Effector memory CD4-positive, alpha-beta T cell (primary cell): ENCODE data around the gene KLHL3.

ENCODE experiments used
- DNase-seq, 3 donors: peaks; one replicate each; pipeline ENCODE4 v3.0.0-alpha.2; 2020
- H3K27ac ChIP-seq: 2 replicates; pipeline ENCODE4 v1.7.0; 2013; ENCODE audit warnings: mild to moderate bottlenecking, low read length, moderate library complexity; ENCODE audit not compliant: insufficient read depth, poor library complexity, severe bottlenecking
- H3K27me3 ChIP-seq: replicated peaks from 2 replicates; pipeline ENCODE4 v1.7.0; 2013; ENCODE audit warnings: mild to moderate bottlenecking, low read length; ENCODE audit not compliant: insufficient read depth, control insufficient read depth, poor library complexity, severe bottlenecking
- H3K36me3 ChIP-seq: 2 replicates; pipeline ENCODE4 v1.7.0; 2013; ENCODE audit warnings: mild to moderate bottlenecking, low read length, moderate library complexity; ENCODE audit not compliant: control insufficient read depth, insufficient read depth
- H3K4me1 ChIP-seq: 2 replicates; pipeline ENCODE4 v1.7.0; 2013; ENCODE audit warnings: low read length, mild to moderate bottlenecking; ENCODE audit not compliant: control insufficient read depth, insufficient read depth, poor library complexity, severe bottlenecking
- H3K4me3 ChIP-seq: 2 replicates; pipeline ENCODE4 v1.7.0; 2013; ENCODE audit warnings: low read length, low read depth, mild to moderate bottlenecking; ENCODE audit not compliant: insufficient read depth, poor library complexity, severe bottlenecking
- H3K9me3 ChIP-seq: 2 replicates; pipeline ENCODE4 v1.7.0; 2013; ENCODE audit warnings: mild to moderate bottlenecking, low read length, moderate library complexity; ENCODE audit not compliant: control insufficient read depth

Gene KLHL3

DNA sequence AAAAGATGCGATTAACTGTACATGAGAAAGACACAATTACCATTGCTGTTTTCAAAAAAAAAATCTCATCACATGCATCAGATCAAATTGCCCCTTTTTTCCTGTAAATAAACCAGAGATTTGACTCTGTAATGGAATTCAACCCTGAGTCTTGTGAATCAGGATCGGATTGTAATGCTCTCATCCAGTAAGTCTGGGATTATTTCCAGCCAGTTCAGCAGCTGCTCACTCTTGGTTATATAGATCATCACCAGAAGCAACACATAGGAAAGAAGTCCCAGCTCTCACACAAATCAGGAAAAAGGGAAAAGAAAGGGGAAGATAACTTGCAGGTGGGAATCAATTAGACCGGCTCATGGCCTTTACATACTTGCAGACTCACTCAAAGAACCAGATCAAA, 138.9 kb downstream of the KLHL3 start:
- H3K4me3 ChIP-seq: no peak overlapping the region
- DNase-seq: no peak
- no peaks in the 10 kb centered on the region for H3K27me3 ChIP-seq
- no peaks in the 10 kb centered on the region for H3K9me3 ChIP-seq
- H3K36me3 ChIP-seq: no peaks in the 10 kb centered on the region
- no peak overlapping the region for H3K27ac ChIP-seq
- no peaks in the 10 kb centered on the region for H3K4me1 ChIP-seq

GRCh38 chr5:137595396-137596079, 140.4 kb downstream of the KLHL3 start:
- H3K4me3 ChIP-seq: no peak overlapping the region
- H3K9me3 ChIP-seq: no peaks in the 10 kb centered on the region
- H3K27ac ChIP-seq: no peak overlapping the region
- no peaks in the 10 kb centered on the region for H3K27me3 ChIP-seq
- DNase-seq: no peak
- no peaks in the 10 kb centered on the region for H3K36me3 ChIP-seq
- no peaks in the 10 kb centered on the region for H3K4me1 ChIP-seq

- no peaks in the 10 kb centered on the region for H3K27me3 ChIP-seq
- H3K9me3 ChIP-seq: no peaks in the 10 kb centered on the region
- DNase-seq: no peak
- no peaks in the 10 kb centered on the region for H3K36me3 ChIP-seq
- no peaks in the 10 kb centered on the region for H3K4me1 ChIP-seq
- H3K27ac ChIP-seq: no peak overlapping the region
- H3K4me3 ChIP-seq: no peak overlapping the region
Measured at GRCh38 chr5:137594717-137595116, 141.2 kb downstream of the KLHL3 start.

- Histone ChIP-seq H3K27ac (no peak overlapping the region), H3K9me3 (no peaks in the 10 kb centered on the region), H3K4me1 (no peaks in the 10 kb centered on the region), H3K36me3 (no peaks in the 10 kb centered on the region), H3K4me3 (no peak overlapping the region), H3K27me3 (no peaks in the 10 kb centered on the region)
- DNase-seq: no peak
Measured at GRCh38 chr5:137592317-137592716, 143.6 kb downstream of the KLHL3 start.

DNA sequence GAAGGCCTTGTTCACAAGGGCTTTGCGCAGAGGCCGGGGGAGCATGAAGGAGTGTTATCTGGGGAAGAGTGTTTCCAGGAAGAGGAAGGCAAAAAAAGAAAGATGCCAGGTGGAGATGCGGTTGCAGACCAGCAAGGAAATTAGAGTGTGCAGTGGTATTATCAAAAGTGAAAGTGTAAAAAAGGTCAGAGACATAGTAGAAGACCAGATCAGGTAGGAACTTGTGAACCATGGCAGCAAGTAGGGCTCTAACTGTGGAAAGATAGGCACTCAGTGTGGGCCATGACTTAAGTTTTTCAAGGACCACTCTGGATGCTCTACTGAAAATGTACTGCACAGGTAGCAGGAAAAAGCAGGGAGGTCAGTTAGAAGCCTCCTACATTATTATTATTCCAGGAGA, 146.7 kb downstream of the KLHL3 start:
- H3K4me1 ChIP-seq: no peaks in the 10 kb centered on the region
- no peaks in the 10 kb centered on the region for H3K27me3 ChIP-seq
- DNase-seq: no peak
- no peaks in the 10 kb centered on the region for H3K36me3 ChIP-seq
- no peak overlapping the region for H3K27ac ChIP-seq
- H3K4me3 ChIP-seq: no peak overlapping the region
- no peaks in the 10 kb centered on the region for H3K9me3 ChIP-seq

GRCh38 chr5:137587919-137588318, 148.0 kb downstream of the KLHL3 start:
- no peak overlapping the region for H3K4me3 ChIP-seq
- H3K36me3 ChIP-seq: no peaks in the 10 kb centered on the region
- no peaks in the 10 kb centered on the region for H3K27me3 ChIP-seq
- no peak for DNase-seq
- H3K4me1 ChIP-seq: no peaks in the 10 kb centered on the region
- no peak overlapping the region for H3K27ac ChIP-seq
- no peaks in the 10 kb centered on the region for H3K9me3 ChIP-seq

- H3K4me3 ChIP-seq: no peak overlapping the region
- H3K4me1 ChIP-seq: no peaks in the 10 kb centered on the region
- no peaks in the 10 kb centered on the region for H3K9me3 ChIP-seq
- no peak for DNase-seq
- no peak overlapping the region for H3K27ac ChIP-seq
- H3K36me3 ChIP-seq: no peaks in the 10 kb centered on the region
- H3K27me3 ChIP-seq: no peaks in the 10 kb centered on the region
Measured at GRCh38 chr5:137584262-137584661, 151.6 kb downstream of the KLHL3 start.

- Histone ChIP-seq H3K36me3 (no peaks in the 10 kb centered on the region), H3K4me1 (no peaks in the 10 kb centered on the region), H3K27me3 (no peaks in the 10 kb centered on the region), H3K4me3 (no peak overlapping the region), H3K27ac (no peak overlapping the region), H3K9me3 (no peaks in the 10 kb centered on the region)
- DNase-seq: no peak
Measured at GRCh38 chr5:137583129-137583528, 152.8 kb downstream of the KLHL3 start.

- no peak for DNase-seq
- Histone ChIP-seq H3K27me3 (no peaks in the 10 kb centered on the region), H3K9me3 (no peaks in the 10 kb centered on the region), H3K4me1 (no peaks in the 10 kb centered on the region), H3K36me3 (no peaks in the 10 kb centered on the region), H3K27ac (no peak overlapping the region), H3K4me3 (no peak overlapping the region)
Measured at GRCh38 chr5:137582218-137582617, 153.7 kb downstream of the KLHL3 start.

- H3K27me3 ChIP-seq: no peaks in the 10 kb centered on the region
- H3K4me3 ChIP-seq: no peak overlapping the region
- H3K9me3 ChIP-seq: no peaks in the 10 kb centered on the region
- no peaks in the 10 kb centered on the region for H3K4me1 ChIP-seq
- no peak overlapping the region for H3K27ac ChIP-seq
- no peaks in the 10 kb centered on the region for H3K36me3 ChIP-seq
- no peak for DNase-seq
Measured at GRCh38 chr5:137581776-137582175, 154.1 kb downstream of the KLHL3 start.
